Endothelial cell (in vitro differentiated cells): ENCODE data around the gene CERK. TPM values are rescaled to one million over a fixed set of nuclear protein-coding genes. Genes with fewer than 3 reads are reported as not detected.

Experiments used
- DNase-seq: peaks from one replicate; pipeline ENCODE4 v3.0.0; 2021; ENCODE audit warnings: low spot score
- H3K27ac Mint-ChIP-seq: one replicate; pipeline ENCODE4 v1.8.0; 2021; ENCODE audit warnings: mixed read lengths, inconsistent platforms; ENCODE audit not compliant: unreplicated experiment
- H3K27me3 Mint-ChIP-seq: one replicate; pipeline ENCODE4 v1.8.0; 2021; ENCODE audit warnings: mild to moderate bottlenecking, moderate library complexity, mixed read lengths, inconsistent platforms; ENCODE audit not compliant: unreplicated experiment
- H3K36me3 Mint-ChIP-seq: one replicate; pipeline ENCODE4 v1.8.0; 2021; ENCODE audit warnings: mild to moderate bottlenecking, low read depth, mixed read lengths, inconsistent platforms; ENCODE audit not compliant: unreplicated experiment
- H3K4me1 Mint-ChIP-seq: one replicate; pipeline ENCODE4 v1.8.0; 2021; ENCODE audit warnings: mild to moderate bottlenecking, mixed read lengths, inconsistent platforms; ENCODE audit not compliant: unreplicated experiment
- H3K4me3 Mint-ChIP-seq: one replicate; pipeline ENCODE4 v1.8.0; 2021; ENCODE audit warnings: mild to moderate bottlenecking, mixed read lengths, inconsistent platforms; ENCODE audit not compliant: unreplicated experiment
- H3K9me3 Mint-ChIP-seq: one replicate; pipeline ENCODE4 v1.8.0; 2021; ENCODE audit warnings: mixed read lengths, inconsistent platforms; ENCODE audit not compliant: unreplicated experiment
- CTCF ChIP-seq: fragments of 200-600 bp; sonication (generic); IDR thresholded peaks from one replicate; pipeline ENCODE4 v1.5.0; 2021; ENCODE audit warnings: antibody characterized with exemption; ENCODE audit not compliant: unreplicated experiment
- total RNA-seq: library from RNA; stranded (reverse); fragmentation: NEBNext Ultra II Directional; extraction: Animal tissue kit (Norgen Biotek cat#: 25700); gene quantifications from one replicate; pipeline ENCODE4 v1.2.1, GENCODE V29; 2021; ENCODE audit not compliant: unreplicated experiment

The CERK gene
- total RNA-seq, 1 donor from 2014 or later, result 57.7 TPM

DNA sequence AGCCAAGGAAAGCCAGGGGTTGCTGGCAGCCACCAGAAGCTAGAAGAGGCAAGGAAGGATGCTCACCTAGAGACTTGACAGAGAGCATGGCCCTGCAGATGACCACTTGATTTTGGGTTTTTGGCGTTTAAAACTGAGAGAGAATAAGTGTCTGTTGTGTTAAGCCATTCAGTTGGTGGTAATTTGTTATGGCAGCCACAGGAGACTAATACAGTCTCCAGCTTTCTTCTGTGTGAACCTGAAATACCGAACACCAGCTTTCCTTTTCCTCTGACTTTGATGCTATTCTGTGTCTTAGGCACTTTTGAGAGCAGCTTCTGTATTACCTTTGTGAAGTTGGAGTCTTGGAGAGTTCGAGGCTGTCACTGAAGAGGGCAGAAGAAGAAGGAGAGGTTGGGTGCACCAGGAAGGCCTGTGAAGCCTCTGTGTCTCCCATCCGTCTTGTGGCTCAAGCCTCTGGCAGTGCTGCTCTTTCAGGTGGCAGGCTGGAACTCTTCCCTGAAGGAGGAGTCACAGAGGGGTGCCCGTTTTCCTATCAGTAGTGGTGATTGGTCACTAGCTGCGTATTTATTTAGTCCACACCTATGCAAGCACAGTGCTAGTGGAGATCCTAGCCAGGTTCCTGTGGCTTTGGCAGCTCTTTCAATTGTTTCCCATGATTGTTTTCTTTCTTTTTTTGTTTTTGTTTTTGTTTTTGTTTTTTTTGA is 26.9 kb upstream of the CERK start:
- peaks cover 4% of the 10 kb centered on the region for H3K27me3 Mint-ChIP-seq
- no peak for TF ChIP-seq CTCF
- DNase-seq, result no peak
- H3K27ac Mint-ChIP-seq, result no peak overlapping the region
- peaks cover 25% of the 10 kb centered on the region for H3K4me1 Mint-ChIP-seq
- H3K9me3 Mint-ChIP-seq, result no peaks in the 10 kb centered on the region
- peaks cover 21% of the 10 kb centered on the region for H3K36me3 Mint-ChIP-seq
- no peak overlapping the region for H3K4me3 Mint-ChIP-seq

GRCh38 chr22:46764140-46764680 is 26.2 kb upstream of the CERK start:
- Mint-ChIP-seq H3K27me3 (peaks cover 4% of the 10 kb centered on the region), H3K36me3 (peaks cover 21% of the 10 kb centered on the region), H3K4me3 (peak overlapping the region; percentile 77), H3K27ac (no peak overlapping the region), H3K9me3 (no peaks in the 10 kb centered on the region), H3K4me1 (peaks cover 25% of the 10 kb centered on the region)
- no peak for TF ChIP-seq CTCF
- DNase-seq, result no peak

- Mint-ChIP-seq H3K9me3 (no peaks in the 10 kb centered on the region), H3K36me3 (peaks cover 21% of the 10 kb centered on the region), H3K27ac (peak overlapping the region; percentile 83), H3K4me1 (peaks cover 25% of the 10 kb centered on the region), H3K27me3 (peaks cover 5% of the 10 kb centered on the region), H3K4me3 (peak overlapping the region; percentile 99)
- peak; percentile 25 for DNase-seq
- TF ChIP-seq CTCF, result no peak
Observed at GRCh38 chr22:46763051-46763705, 25.1 kb upstream of the CERK start.

- H3K4me3 Mint-ChIP-seq, result peak within 1 kb of the TSS; percentile 99
- H3K36me3 Mint-ChIP-seq, result peaks cover 17% of the 10 kb centered on the region
- H3K9me3 Mint-ChIP-seq, result no peaks in the 10 kb centered on the region
- peak within 1 kb of the TSS; percentile 86 for H3K27ac Mint-ChIP-seq
- peaks cover 25% of the 10 kb centered on the region for H3K4me1 Mint-ChIP-seq
- no peak for TF ChIP-seq CTCF
- peak; percentile 90 for DNase-seq
- H3K27me3 Mint-ChIP-seq, result peaks cover 5% of the 10 kb centered on the region
Observed at GRCh38 chr22:46762238-46763050, 24.4 kb upstream of the CERK start, which contains the start of gene TBC1D22A. TBC1D22A (plus strand) TSS chr22:46762650; CDS start chr22:46762787, 137 bp downstream.
